ENCODE data around the gene DMP1. TPM values are rescaled to one million over a fixed set of nuclear protein-coding genes. Genes with fewer than 3 reads are reported as not detected.

DMP1 gene
- total RNA-seq, 4 donors from 2014 or later: not detected

DNA sequence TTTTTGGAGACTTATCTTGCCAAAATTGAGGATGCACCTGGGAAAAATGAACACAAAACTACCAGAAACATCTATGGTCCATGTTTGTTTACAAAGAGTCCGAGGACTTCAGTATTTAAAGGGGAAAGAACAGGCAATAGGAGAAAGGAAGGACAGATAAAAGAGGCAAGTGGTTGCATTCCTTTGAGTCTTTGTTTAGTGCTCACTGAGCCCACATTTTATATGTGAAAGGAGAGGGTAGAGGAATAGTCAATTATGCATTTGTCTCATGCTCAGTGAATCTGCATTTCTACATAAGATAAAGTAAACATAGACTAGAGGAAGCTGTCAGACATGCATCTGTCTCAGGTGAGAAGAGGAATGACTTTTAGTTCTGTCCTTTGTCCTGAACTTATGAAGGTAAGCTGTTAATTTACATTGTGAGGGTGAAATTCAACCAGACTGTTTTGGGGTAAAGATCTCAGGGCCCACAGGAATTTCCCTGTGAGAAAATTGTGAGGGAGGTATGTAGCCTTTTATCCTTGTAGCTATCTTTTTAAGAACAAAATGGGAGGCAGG is 4.5 kb downstream of the DMP1 start:
- peaks cover 0 to 8% (median 0%) of the 10 kb centered on the region in 3 donors for H3K4me1 ChIP-seq
- H3K36me3 ChIP-seq: no peaks in the 10 kb centered on the region
- H3K27me3 ChIP-seq: no peaks in the 10 kb centered on the region
- TF ChIP-seq, protein P1, sequence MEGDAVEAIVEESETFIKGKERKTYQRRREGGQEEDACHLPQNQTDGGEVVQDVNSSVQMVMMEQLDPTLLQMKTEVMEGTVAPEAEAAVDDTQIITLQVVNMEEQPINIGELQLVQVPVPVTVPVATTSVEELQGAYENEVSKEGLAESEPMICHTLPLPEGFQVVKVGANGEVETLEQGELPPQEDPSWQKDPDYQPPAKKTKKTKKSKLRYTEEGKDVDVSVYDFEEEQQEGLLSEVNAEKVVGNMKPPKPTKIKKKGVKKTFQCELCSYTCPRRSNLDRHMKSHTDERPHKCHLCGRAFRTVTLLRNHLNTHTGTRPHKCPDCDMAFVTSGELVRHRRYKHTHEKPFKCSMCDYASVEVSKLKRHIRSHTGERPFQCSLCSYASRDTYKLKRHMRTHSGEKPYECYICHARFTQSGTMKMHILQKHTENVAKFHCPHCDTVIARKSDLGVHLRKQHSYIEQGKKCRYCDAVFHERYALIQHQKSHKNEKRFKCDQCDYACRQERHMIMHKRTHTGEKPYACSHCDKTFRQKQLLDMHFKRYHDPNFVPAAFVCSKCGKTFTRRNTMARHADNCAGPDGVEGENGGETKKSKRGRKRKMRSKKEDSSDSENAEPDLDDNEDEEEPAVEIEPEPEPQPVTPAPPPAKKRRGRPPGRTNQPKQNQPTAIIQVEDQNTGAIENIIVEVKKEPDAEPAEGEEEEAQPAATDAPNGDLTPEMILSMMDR (IDR thresholded peaks at IDR 0.05): no peak
- no peak for TF ChIP-seq POLR2A (IDR thresholded peaks at IDR 0.05)
- H3K9me3 ChIP-seq: no peaks in the 10 kb centered on the region
- H3K4me3 ChIP-seq: no peak overlapping the region
- H3K27ac ChIP-seq: no peak overlapping the region
- WGBS, 2 donors: 69 to 73% methylated on average over 1 of the region's 1 CpG
- DNase-seq: no peak
- intact Hi-C loops (cut with DNase I): no loop called here

DNA sequence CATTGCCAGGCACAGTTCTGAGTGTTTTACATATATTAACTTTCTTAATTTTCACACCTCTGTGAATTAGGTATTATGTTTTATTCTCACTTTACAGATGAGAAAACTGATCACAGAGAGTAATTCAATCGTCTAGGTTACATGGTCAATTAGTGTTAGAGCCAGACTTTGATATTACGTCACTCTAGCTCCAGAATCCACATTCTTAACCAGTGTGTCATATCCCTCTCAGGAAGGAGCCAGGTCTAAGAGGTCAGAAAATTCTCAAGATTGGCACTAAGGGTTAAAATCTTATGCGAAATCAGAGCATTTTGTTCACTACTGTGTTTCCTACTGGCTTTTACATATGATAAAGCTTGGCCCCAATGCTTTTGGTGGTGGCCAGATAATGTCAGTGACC is 7.4 kb downstream of the DMP1 start:
- peaks cover 0 to 12% (median 0%) of the 10 kb centered on the region in 3 donors for H3K4me1 ChIP-seq
- intact Hi-C loops (cut with DNase I): no loop called here
- TF ChIP-seq, protein P1 (IDR thresholded peaks at IDR 0.05): no peak
- TF ChIP-seq POLR2A (IDR thresholded peaks at IDR 0.05): no peak
- WGBS, 2 donors: 51 to 60% methylated on average over 3 of the region's 3 CpGs
- H3K9me3 ChIP-seq: no peaks in the 10 kb centered on the region
- no peaks in the 10 kb centered on the region for H3K27me3 ChIP-seq
- no peak for DNase-seq
- no peaks in the 10 kb centered on the region for H3K36me3 ChIP-seq
- no peak overlapping the region for H3K4me3 ChIP-seq
- no peak overlapping the region for H3K27ac ChIP-seq

DNA sequence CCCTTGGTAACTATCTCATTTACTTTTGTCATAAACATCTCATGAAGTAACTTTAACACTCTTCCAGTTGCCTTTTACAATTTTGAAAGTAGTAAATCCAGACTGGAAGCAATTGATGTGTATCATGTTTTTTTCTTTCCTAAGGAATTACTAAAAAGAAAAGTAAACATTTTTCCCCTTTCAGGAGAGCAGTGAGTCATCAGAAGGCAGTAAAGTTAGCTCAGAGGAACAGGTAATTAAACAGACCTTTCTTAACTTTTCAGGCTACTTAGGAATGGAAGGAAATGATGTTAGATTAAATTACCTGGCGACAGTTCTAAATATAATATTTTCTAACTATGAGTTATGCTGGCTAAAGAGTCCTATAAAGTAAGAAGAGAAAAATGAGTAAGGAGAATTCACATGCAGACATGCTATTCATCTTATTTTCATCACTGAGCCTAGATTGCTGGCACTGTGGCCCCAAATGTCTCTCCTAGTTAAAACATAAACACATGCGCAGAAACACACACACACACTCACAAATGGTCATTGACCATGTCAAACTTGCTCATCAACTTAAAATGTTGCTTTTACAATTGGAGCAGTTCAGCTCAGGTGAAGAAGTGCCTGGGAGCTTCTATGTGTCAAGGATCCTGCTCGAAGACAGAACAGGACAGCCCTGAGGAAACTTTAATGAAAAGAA is 9.3 kb downstream of the DMP1 start:
- intact Hi-C loops (cut with DNase I): no loop called here
- WGBS, 2 donors: 41 to 46% methylated on average over 3 of the region's 3 CpGs

DNA sequence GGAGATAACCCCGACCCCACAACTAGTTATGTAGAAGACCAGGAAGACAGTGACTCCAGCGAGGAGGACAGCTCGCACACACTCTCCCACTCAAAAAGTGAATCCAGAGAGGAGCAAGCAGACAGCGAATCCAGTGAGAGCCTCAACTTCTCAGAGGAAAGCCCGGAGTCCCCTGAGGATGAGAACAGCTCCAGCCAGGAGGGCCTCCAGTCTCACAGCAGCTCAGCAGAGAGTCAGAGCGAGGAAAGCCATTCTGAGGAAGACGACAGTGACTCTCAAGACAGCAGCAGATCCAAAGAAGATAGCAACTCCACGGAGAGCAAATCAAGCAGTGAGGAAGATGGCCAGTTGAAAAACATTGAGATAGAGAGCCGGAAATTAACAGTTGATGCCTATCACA is 12.8 kb downstream of the DMP1 start:
- TF ChIP-seq, protein P1 (IDR thresholded peaks at IDR 0.05): no peak
- TF ChIP-seq POLR2A (IDR thresholded peaks at IDR 0.05): no peak
- peaks cover 0 to 12% (median 0%) of the 10 kb centered on the region in 3 donors for H3K4me1 ChIP-seq
- no peaks in the 10 kb centered on the region for H3K9me3 ChIP-seq
- no peaks in the 10 kb centered on the region for H3K36me3 ChIP-seq
- intact Hi-C loops (cut with DNase I): no loop called here
- WGBS, 2 donors: 75 to 91% methylated on average over 9 of the region's 9 CpGs
- no peak for DNase-seq
- no peak overlapping the region for H3K27ac ChIP-seq
- H3K4me3 ChIP-seq: no peak overlapping the region
- no peaks in the 10 kb centered on the region for H3K27me3 ChIP-seq

More for the DNA sequence above, 9.3 kb downstream of the DMP1 start:
- DNase-seq: no peak
- TF ChIP-seq, protein P1 (IDR thresholded peaks at IDR 0.05): no peak
- TF ChIP-seq POLR2A (IDR thresholded peaks at IDR 0.05): no peak
- H3K4me1 ChIP-seq: peaks cover 0 to 12% (median 0%) of the 10 kb centered on the region in 3 donors
- H3K27ac ChIP-seq: peak overlapping the region in 1 of 4 donors; percentile 10
- no peaks in the 10 kb centered on the region for H3K27me3 ChIP-seq
- H3K4me3 ChIP-seq: no peak overlapping the region
- no peaks in the 10 kb centered on the region for H3K36me3 ChIP-seq
- H3K9me3 ChIP-seq: no peaks in the 10 kb centered on the region

DNA sequence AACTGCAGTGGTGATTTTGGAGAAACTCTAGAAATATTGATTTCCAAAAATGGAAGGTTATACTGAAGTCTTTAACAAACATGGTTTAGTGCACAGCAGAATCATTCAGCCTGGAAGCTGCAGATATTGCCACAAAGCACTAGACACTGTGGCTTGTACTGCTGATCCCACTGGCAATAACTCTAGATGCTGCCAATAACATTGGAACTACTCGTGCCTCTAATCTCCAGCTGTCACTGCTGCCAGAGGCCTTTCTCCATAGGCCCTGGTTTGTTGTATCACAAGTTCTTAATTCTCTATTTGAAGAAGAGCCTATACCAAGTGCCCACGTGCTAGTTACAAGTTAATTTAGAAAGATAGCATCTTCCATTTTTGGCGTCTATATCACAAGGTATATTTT is 19.3 kb downstream of the DMP1 start:
- no peak for TF ChIP-seq POLR2A (IDR thresholded peaks at IDR 0.05)
- TF ChIP-seq, protein P1 (IDR thresholded peaks at IDR 0.05): no peak
- Histone ChIP-seq H3K4me3 (no peak overlapping the region), H3K9me3 (peaks cover 0 to 6% (median 0%) of the 10 kb centered on the region in 3 donors), H3K27me3 (no peaks in the 10 kb centered on the region), H3K36me3 (no peaks in the 10 kb centered on the region), H3K4me1 (no peaks in the 10 kb centered on the region), H3K27ac (no peak overlapping the region)
- 53 to 55% methylated on average over 3 of the region's 3 CpGs for WGBS, 2 donors
- DNase-seq: no peak
- intact Hi-C loops (cut with DNase I): no loop called here
